Body of pancreas (tissue), 4 donors: ENCODE measurements around the gene MED14. TPM values are rescaled to one million over a fixed set of nuclear protein-coding genes. Genes with fewer than 3 reads are reported as not detected.

Experiments
- ATAC-seq: fragments of 150-250 bp; one replicate; pipeline ENCODE4 v1.9.1; 2016
- DNase-seq, 4 donors: peaks; one replicate each; pipeline ENCODE4 v3.0.0-alpha.2; 2019
- H3K27ac ChIP-seq, 4 donors: fragments of 200-600 bp; sonication (generic); 1 replicate in 3 of 4; 2 replicates in 1 of 4; pipeline versions ENCODE4 v1.5.1 to v1.6.1; 2016 to 2019; ENCODE audit warnings: mild to moderate bottlenecking in 1 of 4, mixed read lengths in 1 of 4, moderate library complexity in 1 of 4
- H3K27me3 ChIP-seq, 2 donors: fragments of 200-600 bp; sonication (generic); one replicate each; pipeline ENCODE4 v1.6.0; 2016; ENCODE audit warnings: mild to moderate bottlenecking in 1 of 2
- H3K36me3 ChIP-seq, 2 donors: fragments of 200-600 bp; sonication (generic); replicated peaks in 1 of 2; 2 replicates each; pipeline ENCODE4 v1.5.1; 2016; ENCODE audit warnings: low read depth in 2 of 2; ENCODE audit not compliant: insufficient read depth in 1 of 2
- H3K4me1 ChIP-seq: fragments of 200-600 bp; sonication (generic); one replicate; pipeline ENCODE4 v1.6.0; 2016
- H3K4me3 ChIP-seq, 2 donors: fragments of 200-600 bp; sonication (generic); 1 replicate in 1 of 2; 2 replicates in 1 of 2; pipeline ENCODE4 v1.5.1; 2016 to 2019
- H3K9me3 ChIP-seq, 3 donors: fragments of 200-600 bp; sonication (generic); 1 replicate in 2 of 3; 2 replicates in 1 of 3; pipeline ENCODE4 v1.5.1; 2016
- POLR2A ChIP-seq, 3 donors: fragments of 450-650 bp; IDR thresholded peaks; one replicate each; pipeline ENCODE4 v1.6.1; 2016; ENCODE audit warnings: antibody characterized with exemption in 3 of 3, mild to moderate bottlenecking in 2 of 3
- WGBS, 2 donors: methylation state at CpG; one replicate each; pipeline ENCODE4 v1.1.5; 2017; 5-methylcytosine and 5-hydroxymethylcytosine counted together
- intact Hi-C: fragments of 100-400 bp; cut with DNase I; formaldehyde crosslinking; loops from one replicate; pipeline ENCODE4 v1.15.1; 2023
- total RNA-seq, 2 donors: library from RNA; depleted of rRNA; stranded (reverse); fragments of >200 nt; gene quantifications; one replicate each; pipeline ENCODE4 v1.1.0, GENCODE V29; 2016
- TF ChIP-seq, protein P1 (sequence below), 7 experiments: fragments of 450-650 bp in 4 of 7; fragments of 200-600 bp in 3 of 7; sonication (generic) in 3 of 7; IDR thresholded peaks; one replicate each; pipeline ENCODE4 v1.5.1; 2016 to 2019; ENCODE audit warnings: antibody characterized with exemption in 7 of 7

The MED14 gene
- total RNA-seq, 2 donors from 2014 or later = 21.4 to 27.0 TPM

DNA sequence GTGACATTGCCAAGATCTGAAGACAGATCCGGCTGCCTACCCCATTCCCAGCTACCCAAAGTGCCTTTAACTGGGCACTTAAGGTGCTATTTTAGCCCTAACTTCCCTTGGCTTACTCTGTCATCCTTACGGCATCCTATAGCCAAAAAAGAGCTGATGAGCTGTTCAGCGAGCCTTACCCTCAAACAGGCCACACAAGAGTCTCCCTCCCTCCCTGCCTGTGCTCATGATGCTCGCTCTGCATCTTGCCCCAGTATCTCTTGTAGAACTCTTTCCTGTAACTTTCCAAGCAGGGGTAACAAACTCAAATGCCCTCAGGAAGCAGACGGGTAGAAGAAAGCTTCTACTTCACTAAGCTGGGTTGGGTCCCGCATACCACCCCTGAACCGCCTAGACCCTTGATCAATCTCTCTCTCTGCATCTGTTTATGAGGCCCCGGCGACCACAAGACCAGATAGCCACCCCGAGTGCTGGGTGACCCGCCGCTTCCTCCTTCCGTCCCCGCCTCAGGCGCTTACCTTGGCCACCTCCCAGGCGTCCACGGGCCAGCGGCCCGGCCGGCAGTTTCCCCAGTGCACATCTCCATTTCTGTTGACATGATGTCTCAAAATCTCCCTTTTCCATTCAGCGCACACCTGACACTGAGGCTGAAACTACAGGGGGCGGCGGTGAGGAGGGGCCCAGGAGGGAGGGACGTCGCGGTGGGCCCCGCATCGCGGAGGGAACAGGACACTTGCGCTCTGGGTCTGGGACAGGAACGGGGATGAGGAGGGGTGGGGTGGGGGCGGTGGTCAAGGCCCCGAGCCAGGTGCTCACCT lies 88.6 kb downstream of the MED14 start:
- TF ChIP-seq, protein P1, sequence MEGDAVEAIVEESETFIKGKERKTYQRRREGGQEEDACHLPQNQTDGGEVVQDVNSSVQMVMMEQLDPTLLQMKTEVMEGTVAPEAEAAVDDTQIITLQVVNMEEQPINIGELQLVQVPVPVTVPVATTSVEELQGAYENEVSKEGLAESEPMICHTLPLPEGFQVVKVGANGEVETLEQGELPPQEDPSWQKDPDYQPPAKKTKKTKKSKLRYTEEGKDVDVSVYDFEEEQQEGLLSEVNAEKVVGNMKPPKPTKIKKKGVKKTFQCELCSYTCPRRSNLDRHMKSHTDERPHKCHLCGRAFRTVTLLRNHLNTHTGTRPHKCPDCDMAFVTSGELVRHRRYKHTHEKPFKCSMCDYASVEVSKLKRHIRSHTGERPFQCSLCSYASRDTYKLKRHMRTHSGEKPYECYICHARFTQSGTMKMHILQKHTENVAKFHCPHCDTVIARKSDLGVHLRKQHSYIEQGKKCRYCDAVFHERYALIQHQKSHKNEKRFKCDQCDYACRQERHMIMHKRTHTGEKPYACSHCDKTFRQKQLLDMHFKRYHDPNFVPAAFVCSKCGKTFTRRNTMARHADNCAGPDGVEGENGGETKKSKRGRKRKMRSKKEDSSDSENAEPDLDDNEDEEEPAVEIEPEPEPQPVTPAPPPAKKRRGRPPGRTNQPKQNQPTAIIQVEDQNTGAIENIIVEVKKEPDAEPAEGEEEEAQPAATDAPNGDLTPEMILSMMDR (IDR thresholded peaks at IDR 0.05) = no peak
- no peak for TF ChIP-seq POLR2A (IDR thresholded peaks at IDR 0.05)
- intact Hi-C loops = no loop called here
- H3K4me1 ChIP-seq = peaks cover 21% of the 10 kb centered on the region

DNA sequence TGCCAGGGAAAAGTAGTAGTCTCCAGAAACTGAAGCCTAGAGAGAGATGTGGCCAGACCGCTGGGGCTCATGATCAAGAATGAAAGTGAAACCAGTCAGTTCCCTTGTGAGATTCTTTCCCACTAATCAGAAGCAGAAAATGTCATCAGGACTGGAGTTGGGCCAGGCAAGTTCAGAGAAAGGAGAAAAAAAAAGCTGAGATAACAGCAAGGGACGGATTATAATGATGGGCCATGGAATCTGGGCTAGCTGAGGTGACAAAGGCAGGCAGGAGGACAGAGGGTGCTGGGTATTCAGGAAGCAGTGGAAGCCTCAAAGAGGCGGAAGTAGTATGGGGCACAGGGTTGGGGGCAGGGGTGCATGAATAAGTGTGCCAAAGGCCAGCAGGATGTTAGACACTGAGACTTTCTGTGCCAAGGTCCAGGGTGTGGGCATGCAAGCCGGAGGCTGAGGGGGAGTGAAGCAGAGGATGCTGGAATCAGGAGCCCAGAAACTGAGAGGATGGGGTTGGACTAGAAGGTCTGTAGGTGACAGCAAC lies 90.5 kb downstream of the MED14 start:
- H3K27ac ChIP-seq = peak overlapping the region in 3 of 4 donors; percentile 55 to 85 (median 74)
- peaks cover 21% of the 10 kb centered on the region for H3K4me1 ChIP-seq
- 3 to 15% methylated on average over 4 of the region's 4 CpGs for WGBS, 2 donors
- no peak overlapping the region for H3K4me3 ChIP-seq
- intact Hi-C loops = no loop called here
- no peaks in the 10 kb centered on the region for H3K27me3 ChIP-seq
- no peaks in the 10 kb centered on the region for H3K36me3 ChIP-seq
- TF ChIP-seq, protein P1 (IDR thresholded peaks at IDR 0.05) = no peak
- TF ChIP-seq POLR2A (IDR thresholded peaks at IDR 0.05) = peak in 1 of 3 donors; percentile 26
- peak; percentile 26 to 69 (median 55) for DNase-seq
- ATAC-seq = peak; percentile 36
- H3K9me3 ChIP-seq = no peaks in the 10 kb centered on the region

More for the DNA sequence above, 88.6 kb downstream of the MED14 start:
- DNase-seq (peak; percentile 44 to 65 (median 54)), ATAC-seq (peak; percentile 55)
- H3K27me3 ChIP-seq = no peaks in the 10 kb centered on the region
- H3K4me3 ChIP-seq = peak overlapping the region; percentile 52 to 75
- WGBS, 2 donors = 0 to 1% methylated on average over 1 to 30 of the region's 33 CpGs
- H3K36me3 ChIP-seq = no peaks in the 10 kb centered on the region
- no peaks in the 10 kb centered on the region for H3K9me3 ChIP-seq
- peak overlapping the region; percentile 72 to 89 (median 81) for H3K27ac ChIP-seq

DNA sequence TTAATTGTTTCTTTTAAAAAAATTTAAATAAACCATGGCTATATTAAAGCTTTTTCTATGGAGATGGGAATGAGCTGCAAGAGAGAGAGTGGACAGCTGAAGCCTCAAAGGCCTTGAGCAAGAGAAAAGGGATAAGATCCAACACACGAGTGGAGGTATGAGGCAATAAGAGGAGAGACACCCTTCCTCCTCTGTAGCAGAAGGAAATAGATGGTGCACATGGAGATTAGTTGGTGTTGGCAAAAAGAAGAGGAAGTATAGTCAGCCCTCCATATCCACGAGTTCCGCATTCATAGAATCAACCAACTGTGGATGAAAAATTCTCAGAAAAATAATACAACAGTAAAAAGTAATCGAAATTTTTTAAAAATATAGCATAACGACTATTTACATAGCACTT lies 91.2 kb downstream of the MED14 start:
- peak overlapping the region in 3 of 4 donors; percentile 55 to 85 (median 74) for H3K27ac ChIP-seq
- TF ChIP-seq, protein P1 (IDR thresholded peaks at IDR 0.05) = no peak
- TF ChIP-seq POLR2A (IDR thresholded peaks at IDR 0.05) = no peak
- H3K9me3 ChIP-seq = no peaks in the 10 kb centered on the region
- H3K4me3 ChIP-seq = no peak overlapping the region
- intact Hi-C loops = no loop called here
- ATAC-seq = no peak
- H3K36me3 ChIP-seq = no peaks in the 10 kb centered on the region
- H3K4me1 ChIP-seq = peaks cover 21% of the 10 kb centered on the region
- 37 to 49% methylated on average over 5 of the region's 5 CpGs for WGBS, 2 donors
- H3K27me3 ChIP-seq = no peaks in the 10 kb centered on the region
- DNase-seq = peak in 1 of 4 donors; percentile 12

DNA sequence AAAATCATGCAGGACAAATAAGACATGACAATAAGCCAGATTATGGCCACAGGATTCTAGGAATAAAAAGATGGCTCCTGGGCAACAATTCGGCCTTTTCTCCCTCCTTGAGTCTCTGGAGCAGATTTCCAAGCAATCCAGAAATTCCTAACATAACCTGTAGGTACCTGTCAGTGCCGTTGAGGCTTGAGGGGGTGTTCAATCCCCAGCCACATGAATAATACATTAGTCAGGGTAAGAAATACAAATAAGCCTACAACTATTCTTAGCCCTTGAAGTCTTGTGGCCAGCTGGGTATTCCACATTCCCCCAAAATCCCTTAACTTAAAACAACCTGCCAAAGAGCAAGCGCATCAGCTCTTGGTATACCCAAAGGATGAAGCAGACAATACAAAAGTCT lies 97.7 kb downstream of the MED14 start:
- H3K9me3 ChIP-seq = no peaks in the 10 kb centered on the region
- WGBS, 2 donors = 93 to 96% methylated on average over 3 of the region's 3 CpGs
- ATAC-seq (no peak), DNase-seq (no peak)
- intact Hi-C loops = no loop called here
- TF ChIP-seq POLR2A (IDR thresholded peaks at IDR 0.05) = no peak
- TF ChIP-seq, protein P1 (IDR thresholded peaks at IDR 0.05) = no peak
- no peak overlapping the region for H3K27ac ChIP-seq
- no peaks in the 10 kb centered on the region for H3K36me3 ChIP-seq
- H3K4me3 ChIP-seq = no peak overlapping the region
- H3K27me3 ChIP-seq = no peaks in the 10 kb centered on the region
- H3K4me1 ChIP-seq = no peaks in the 10 kb centered on the region
